ENCODE results near the gene RBM10. TPM values are rescaled to one million over a fixed set of nuclear protein-coding genes. Genes with fewer than 3 reads are reported as not detected.

RBM10 gene
- total and polyA plus RNA-seq, 2 of the 13 experiments (the other 11 are each of a cell fraction or from before 2014, with no cell fraction given) = 15.9 to 43.1 TPM

DNA sequence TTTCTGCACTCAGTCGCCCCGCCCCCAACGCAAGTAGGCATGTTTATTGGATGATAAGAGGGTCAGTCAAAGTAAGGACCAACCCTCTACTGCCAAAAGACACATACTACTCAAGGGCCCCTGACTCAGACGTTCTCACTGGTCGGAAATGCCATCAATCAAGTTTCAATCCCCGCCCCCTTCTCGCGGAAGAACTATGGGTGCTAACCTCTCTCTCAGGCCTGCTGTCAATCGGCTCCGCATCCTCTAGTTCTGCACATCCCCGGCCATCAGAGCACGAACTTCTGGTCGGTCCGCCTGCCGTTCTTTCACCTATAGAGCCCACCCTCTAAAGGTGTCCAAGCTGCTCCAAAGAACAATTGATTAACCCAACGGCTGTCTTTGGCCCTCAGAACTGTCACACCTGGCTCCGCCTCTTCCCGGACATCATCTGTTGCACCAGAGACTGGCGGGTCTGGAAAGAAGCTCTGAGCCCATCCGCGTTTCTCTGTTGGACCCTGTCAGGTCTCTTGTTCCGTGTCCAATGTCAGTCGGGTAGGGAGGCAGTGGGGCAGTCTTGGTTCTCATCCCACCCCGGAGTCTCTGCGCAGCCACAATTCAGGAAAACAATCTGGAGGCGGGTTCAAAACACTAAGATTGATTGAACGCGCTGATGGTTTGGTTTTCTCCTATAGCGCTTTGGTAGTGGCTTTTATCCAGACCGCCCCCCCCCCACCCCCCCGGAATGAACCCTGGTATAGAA lies 15.7 kb upstream of the RBM10 start (continued):
- TF ChIP-seq, protein P1, sequence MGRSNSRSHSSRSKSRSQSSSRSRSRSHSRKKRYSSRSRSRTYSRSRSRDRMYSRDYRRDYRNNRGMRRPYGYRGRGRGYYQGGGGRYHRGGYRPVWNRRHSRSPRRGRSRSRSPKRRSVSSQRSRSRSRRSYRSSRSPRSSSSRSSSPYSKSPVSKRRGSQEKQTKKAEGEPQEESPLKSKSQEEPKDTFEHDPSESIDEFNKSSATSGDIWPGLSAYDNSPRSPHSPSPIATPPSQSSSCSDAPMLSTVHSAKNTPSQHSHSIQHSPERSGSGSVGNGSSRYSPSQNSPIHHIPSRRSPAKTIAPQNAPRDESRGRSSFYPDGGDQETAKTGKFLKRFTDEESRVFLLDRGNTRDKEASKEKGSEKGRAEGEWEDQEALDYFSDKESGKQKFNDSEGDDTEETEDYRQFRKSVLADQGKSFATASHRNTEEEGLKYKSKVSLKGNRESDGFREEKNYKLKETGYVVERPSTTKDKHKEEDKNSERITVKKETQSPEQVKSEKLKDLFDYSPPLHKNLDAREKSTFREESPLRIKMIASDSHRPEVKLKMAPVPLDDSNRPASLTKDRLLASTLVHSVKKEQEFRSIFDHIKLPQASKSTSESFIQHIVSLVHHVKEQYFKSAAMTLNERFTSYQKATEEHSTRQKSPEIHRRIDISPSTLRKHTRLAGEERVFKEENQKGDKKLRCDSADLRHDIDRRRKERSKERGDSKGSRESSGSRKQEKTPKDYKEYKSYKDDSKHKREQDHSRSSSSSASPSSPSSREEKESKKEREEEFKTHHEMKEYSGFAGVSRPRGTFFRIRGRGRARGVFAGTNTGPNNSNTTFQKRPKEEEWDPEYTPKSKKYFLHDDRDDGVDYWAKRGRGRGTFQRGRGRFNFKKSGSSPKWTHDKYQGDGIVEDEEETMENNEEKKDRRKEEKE (IDR thresholded peaks at IDR 0.05) = no peak
- TF ChIP-seq, protein P2, sequence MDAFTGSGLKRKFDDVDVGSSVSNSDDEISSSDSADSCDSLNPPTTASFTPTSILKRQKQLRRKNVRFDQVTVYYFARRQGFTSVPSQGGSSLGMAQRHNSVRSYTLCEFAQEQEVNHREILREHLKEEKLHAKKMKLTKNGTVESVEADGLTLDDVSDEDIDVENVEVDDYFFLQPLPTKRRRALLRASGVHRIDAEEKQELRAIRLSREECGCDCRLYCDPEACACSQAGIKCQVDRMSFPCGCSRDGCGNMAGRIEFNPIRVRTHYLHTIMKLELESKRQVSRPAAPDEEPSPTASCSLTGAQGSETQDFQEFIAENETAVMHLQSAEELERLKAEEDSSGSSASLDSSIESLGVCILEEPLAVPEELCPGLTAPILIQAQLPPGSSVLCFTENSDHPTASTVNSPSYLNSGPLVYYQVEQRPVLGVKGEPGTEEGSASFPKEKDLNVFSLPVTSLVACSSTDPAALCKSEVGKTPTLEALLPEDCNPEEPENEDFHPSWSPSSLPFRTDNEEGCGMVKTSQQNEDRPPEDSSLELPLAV (CRISPR knock-in tag; conservative IDR thresholded peaks at IDR 0.05; ENCODE audit: low read depth) = no peak

DNA sequence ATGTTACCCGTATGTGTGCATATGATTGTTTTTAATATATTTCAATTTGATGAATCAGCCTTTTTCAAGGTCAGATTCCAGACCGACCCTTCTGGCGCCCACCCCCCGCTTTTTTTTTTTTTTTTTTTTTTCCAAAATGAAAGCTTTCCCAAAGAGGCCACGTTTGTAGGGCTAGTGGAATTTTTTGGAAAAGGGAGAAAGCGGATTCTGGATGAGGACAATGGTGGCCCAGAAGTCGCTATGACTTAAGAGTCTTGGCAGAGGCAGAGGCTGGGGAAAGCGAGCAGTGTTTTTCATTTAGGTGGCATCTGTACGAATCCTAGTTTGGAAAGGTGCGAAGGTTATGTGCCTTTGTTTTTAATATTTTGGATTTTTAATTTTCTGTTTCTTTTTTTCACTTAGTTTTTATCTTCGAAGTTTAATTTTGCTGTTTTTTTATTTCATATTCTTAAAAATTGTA lies 15.1 kb upstream of the RBM10 start:
- no peak overlapping the region for H3K27ac ChIP-seq (ENCODE audit: extremely low read length, insufficient read depth, low read length)
- no peak for FAIRE-seq
- POLR2A ChIA-PET = interaction anchor here (0.6 to 4.3 kb wide), 6 partner anchors 10 to 61 kb away, joined by 3 to 35 read pairs (median 4); partner anchors contain the start of genes NDUFB11 and RBM10
- TF ChIP-seq, protein P3, sequence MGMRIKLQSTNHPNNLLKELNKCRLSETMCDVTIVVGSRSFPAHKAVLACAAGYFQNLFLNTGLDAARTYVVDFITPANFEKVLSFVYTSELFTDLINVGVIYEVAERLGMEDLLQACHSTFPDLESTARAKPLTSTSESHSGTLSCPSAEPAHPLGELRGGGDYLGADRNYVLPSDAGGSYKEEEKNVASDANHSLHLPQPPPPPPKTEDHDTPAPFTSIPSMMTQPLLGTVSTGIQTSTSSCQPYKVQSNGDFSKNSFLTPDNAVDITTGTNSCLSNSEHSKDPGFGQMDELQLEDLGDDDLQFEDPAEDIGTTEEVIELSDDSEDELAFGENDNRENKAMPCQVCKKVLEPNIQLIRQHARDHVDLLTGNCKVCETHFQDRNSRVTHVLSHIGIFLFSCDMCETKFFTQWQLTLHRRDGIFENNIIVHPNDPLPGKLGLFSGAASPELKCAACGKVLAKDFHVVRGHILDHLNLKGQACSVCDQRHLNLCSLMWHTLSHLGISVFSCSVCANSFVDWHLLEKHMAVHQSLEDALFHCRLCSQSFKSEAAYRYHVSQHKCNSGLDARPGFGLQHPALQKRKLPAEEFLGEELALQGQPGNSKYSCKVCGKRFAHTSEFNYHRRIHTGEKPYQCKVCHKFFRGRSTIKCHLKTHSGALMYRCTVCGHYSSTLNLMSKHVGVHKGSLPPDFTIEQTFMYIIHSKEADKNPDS (CRISPR knock-in tag; IDR thresholded peaks at IDR 0.05) = no peak
- no peak for TF ChIP-seq RFX5 (IDR thresholded peaks at IDR 0.05; ENCODE audit: low read depth, low read length)
- TF ChIP-seq MBNL3 (CRISPR knock-in tag; conservative IDR thresholded peaks at IDR 0.05) = no peak
- no peak for TF ChIP-seq STAG1 (CRISPR knock-in tag; IDR thresholded peaks at IDR 0.05)
- TF ChIP-seq SIX4 (CRISPR knock-in tag; IDR thresholded peaks at IDR 0.05) = no peak
- TF ChIP-seq, protein P4, sequence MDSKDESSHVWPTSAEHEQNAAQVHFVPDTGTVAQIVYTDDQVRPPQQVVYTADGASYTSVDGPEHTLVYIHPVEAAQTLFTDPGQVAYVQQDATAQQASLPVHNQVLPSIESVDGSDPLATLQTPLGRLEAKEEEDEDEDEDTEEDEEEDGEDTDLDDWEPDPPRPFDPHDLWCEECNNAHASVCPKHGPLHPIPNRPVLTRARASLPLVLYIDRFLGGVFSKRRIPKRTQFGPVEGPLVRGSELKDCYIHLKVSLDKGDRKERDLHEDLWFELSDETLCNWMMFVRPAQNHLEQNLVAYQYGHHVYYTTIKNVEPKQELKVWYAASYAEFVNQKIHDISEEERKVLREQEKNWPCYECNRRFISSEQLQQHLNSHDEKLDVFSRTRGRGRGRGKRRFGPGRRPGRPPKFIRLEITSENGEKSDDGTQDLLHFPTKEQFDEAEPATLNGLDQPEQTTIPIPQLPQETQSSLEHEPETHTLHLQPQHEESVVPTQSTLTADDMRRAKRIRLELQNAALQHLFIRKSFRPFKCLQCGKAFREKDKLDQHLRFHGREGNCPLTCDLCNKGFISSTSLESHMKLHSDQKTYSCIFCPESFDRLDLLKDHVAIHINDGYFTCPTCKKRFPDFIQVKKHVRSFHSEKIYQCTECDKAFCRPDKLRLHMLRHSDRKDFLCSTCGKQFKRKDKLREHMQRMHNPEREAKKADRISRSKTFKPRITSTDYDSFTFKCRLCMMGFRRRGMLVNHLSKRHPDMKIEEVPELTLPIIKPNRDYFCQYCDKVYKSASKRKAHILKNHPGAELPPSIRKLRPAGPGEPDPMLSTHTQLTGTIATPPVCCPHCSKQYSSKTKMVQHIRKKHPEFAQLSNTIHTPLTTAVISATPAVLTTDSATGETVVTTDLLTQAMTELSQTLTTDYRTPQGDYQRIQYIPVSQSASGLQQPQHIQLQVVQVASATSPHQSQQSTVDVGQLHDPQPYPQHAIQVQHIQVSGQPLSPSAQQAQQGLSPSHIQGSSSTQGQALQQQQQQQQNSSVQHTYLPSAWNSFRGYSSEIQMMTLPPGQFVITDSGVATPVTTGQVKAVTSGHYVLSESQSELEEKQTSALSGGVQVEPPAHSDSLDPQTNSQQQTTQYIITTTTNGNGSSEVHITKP (CRISPR knock-in tag; IDR thresholded peaks at IDR 0.05; ENCODE audit: low read depth) = no peak
- TF ChIP-seq MAFK (conservative IDR thresholded peaks at IDR 0.05 in 1 of 2, IDR thresholded peaks at IDR 0.05 in 1 of 2; ENCODE audit: low read length in 2 of 2) = peak; percentile 13 to 58; a peak in 2 of 4 replicates
- 0 out of 2 replicates have a peak, but pooled peaks have one; percentile 38 for TF ChIP-seq MAFF (IDR thresholded peaks at IDR 0.05; ENCODE audit: low read depth, low read length)
- TF ChIP-seq FOXA1 (IDR thresholded peaks at IDR 0.05) = no peak
- no peak for TF ChIP-seq FOXA1 (CRISPR knock-in tag; IDR thresholded peaks at IDR 0.05)

More for the DNA sequence above, 15.1 kb upstream of the RBM10 start:
- Histone ChIP-seq H3K4me3 (replicated peaks in 1 of 3; ENCODE audit: insufficient read depth in 1 of 3, low read depth in 2 of 3, low read length in 3 of 3) (peak overlapping the region in 2 of 3 experiments; percentile 30 to 58; a peak in 3 of 6 replicates), H3K36me3 (replicated peaks in 1 of 2; ENCODE audit: control insufficient read depth in 1 of 2, insufficient read depth in 2 of 2, low read length in 2 of 2) (no peaks in the 10 kb centered on the region), H3K27me3 (ENCODE audit: control insufficient read depth in 1 of 2, insufficient read depth in 2 of 2, low read length in 2 of 2) (no peaks in the 10 kb centered on the region), H4K20me1 (ENCODE audit: insufficient read depth, low read length) (no peaks in the 10 kb centered on the region), H3K4me2 (ENCODE audit: low read depth, low read length) (peak overlapping the region; percentile 63), H2AFZ (ENCODE audit: low read length) (no peak overlapping the region), H3K4me1 (ENCODE audit: insufficient read depth, low read length) (no peaks in the 10 kb centered on the region), H3K9me3 (ENCODE audit: low read length) (no peaks in the 10 kb centered on the region), H3K9ac (ENCODE audit: insufficient read depth, low read depth, low read length) (0 out of 2 replicates have a peak overlapping the region, but pooled peaks have one; percentile 29), H3K79me2 (ENCODE audit: insufficient read depth, low read length) (no peaks in the 10 kb centered on the region)
- BruUV-seq (replicated peaks) = no TSS peak
- intact Hi-C loops (cut with micrococcal nuclease; ENCODE audit: unreplicated experiment) = no loop called here
- CTCF ChIA-PET (ENCODE audit: low intra/inter-chr PET ratio, low total read pairs) = no interaction called here
- no peak for ATAC-seq
- in situ Hi-C loops (cut with HindIII; ENCODE audit: extremely low pct_ligation_motif_present, low pct_unique_long_range_greater_than_20kb) = no loop called here
- WGBS (ENCODE audit: low lambda C conversion rate) = 40% methylated on average over 11 of the region's 11 CpGs
- DNase-seq (ENCODE audit: low spot score) = no peak

Data from HepG2 (cell line).